ENCODE measurements around the gene SMOC1. TPM values are rescaled to one million over a fixed set of nuclear protein-coding genes. Genes with fewer than 3 reads are reported as not detected.

The SMOC1 gene
- total RNA-seq, 1 donor from 2014 or later, result 5.2 TPM

- no peak for DNase-seq (ENCODE audit: low read depth in 2 of 2)
Measured at GRCh38 chr14:69938751-69939150, 59.5 kb downstream of the SMOC1 start.

DNA sequence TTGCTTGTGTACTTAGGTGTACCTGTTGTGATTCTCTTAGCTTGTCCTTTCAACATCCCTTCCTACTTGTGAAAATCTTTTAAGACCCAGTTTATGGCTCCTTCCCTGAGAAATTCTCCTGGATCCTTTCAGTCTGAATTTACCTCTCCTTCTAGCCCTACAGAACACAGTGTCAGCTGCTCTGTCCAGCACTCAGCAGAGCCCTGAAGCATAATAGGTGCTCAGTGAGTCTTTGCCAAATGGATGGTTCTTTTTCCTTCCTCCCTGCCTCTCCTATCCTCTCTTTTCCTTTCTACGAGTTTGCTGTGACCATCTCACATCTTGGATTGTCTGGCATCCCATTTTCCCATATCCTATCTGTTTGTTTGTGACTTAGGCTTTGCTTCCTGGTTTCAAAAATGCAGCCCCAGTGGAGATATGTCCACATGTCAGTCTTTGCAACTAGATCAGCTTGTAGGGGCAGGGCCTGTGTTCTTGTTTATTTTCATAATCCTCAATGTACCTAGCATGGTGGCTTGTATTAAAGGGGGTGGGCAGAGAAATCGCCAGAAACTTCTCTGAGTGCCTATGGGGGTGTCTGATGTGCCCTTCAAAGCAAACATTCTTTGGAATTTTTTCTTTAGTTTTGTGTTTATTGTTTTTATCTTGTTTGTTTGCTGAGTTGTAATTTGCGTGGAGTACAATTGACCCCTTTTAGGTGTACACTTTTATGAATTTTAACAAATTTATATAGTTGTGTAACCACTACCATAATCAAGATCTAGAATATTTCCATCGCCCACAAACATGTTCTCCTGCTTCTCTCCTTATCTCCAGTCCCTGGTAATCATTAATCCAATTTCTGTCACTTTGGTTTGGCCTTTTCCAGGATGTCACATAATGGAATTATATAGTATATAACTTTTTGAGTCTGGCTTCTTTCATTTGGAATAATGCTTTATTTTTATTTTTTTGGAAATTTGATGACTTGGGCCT lies 62.8 kb downstream of the SMOC1 start:
- DNase-seq (ENCODE audit: low read depth in 2 of 2), result no peak

- DNase-seq (ENCODE audit: low read depth in 2 of 2), result no peak
Measured at GRCh38 chr14:69943084-69943780, 64.0 kb downstream of the SMOC1 start.

DNA sequence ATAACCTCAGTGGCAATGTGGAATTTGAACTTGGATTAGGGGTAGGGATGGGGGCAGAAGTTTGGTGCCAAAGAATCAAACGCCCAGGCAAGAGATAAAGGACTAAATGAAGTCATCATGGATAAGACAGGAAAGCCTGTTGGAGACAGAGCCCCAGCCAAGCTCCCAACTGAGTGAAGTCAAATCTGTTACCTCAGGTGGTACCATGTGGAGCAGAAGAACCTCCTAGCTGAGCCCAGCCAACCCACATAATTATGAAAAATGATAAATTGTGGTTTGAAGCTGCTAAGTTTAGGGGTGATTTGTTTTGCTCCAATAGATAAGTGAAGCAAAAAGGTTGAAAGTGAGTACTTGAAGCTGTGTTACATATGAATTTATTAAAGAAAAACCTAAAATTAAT lies 66.1 kb downstream of the SMOC1 start:
- no peak for DNase-seq (ENCODE audit: low read depth in 2 of 2)

DNA sequence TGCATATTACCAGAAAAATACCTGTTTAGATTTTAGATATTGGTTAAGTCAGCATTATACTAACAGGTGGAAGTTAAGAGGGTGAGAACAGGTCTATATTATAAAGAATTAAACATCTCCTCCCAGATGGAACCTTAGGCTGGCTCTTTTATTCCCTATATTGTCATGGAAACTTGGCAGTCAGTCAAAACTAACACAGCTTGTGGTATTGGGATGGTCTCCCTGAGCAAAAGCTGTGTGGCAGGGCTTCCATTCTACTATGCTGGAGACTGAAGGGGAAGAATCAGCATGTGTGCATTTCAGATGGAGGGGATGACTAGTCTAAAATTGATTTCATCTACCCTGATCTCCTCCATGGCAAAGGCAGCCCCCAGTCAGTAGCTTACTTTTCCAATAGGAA lies 66.7 kb downstream of the SMOC1 start:
- peak in 1 of 2 donors; percentile 50 for DNase-seq (ENCODE audit: low read depth in 2 of 2)

DNA sequence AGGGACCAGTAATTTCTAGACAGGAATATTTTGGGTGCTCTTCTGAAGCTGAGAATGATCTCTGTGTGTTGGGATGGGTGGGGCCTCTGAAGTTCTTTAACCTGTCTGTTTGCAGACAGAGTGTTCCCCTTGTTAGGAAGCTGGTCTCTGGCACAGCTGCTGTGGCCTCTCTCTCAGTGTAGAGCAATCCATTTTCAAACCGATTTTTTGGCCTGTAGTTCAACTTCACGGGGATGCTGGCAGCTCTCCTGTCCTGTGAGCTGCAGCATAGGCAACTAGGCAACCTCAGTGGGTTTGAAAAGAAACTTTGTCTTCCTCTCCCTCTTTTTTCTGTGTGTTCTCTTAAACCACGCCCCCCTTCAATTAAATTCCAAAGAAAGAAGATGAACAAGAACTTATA lies 69.1 kb downstream of the SMOC1 start:
- DNase-seq (ENCODE audit: low read depth in 2 of 2), result no peak

DNA sequence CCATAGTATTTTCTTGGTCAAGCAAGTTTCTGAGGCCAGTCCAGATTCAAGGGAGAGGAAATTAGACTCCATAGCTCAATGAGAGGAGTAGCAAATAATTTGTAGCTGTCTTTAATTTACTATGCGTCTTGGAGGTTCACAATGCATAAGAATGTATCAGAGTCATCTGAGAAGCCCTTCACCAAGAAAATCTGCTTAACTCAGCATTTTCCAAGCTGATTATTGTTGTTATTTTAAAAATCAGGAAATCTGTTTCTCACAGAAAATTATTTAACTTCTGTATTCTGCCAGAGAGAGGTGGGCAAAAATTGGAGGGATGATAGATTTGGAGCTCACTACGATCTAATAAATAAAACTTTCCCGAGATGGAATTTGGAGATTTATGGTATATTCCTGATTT lies 72.0 kb downstream of the SMOC1 start:
- no peak for DNase-seq (ENCODE audit: low read depth in 2 of 2)

DNA sequence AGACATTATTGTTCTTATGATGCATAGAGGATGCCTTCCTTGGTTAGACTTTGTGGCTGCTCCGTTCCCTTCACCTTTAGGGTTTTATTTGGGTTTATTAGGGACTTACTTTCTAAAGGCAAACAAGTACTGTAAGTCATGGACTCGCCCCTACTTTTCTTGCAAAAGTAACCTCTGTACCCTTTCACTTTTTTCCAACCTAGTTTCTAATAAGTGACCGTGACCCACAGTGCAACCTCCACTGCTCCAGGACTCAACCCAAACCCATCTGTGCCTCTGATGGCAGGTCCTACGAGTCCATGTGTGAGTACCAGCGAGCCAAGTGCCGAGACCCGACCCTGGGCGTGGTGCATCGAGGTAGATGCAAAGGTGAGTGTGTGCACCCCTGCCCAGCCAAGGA lies 72.7 kb downstream of the SMOC1 start:
- no peak for DNase-seq (ENCODE audit: low read depth in 2 of 2)

DNA sequence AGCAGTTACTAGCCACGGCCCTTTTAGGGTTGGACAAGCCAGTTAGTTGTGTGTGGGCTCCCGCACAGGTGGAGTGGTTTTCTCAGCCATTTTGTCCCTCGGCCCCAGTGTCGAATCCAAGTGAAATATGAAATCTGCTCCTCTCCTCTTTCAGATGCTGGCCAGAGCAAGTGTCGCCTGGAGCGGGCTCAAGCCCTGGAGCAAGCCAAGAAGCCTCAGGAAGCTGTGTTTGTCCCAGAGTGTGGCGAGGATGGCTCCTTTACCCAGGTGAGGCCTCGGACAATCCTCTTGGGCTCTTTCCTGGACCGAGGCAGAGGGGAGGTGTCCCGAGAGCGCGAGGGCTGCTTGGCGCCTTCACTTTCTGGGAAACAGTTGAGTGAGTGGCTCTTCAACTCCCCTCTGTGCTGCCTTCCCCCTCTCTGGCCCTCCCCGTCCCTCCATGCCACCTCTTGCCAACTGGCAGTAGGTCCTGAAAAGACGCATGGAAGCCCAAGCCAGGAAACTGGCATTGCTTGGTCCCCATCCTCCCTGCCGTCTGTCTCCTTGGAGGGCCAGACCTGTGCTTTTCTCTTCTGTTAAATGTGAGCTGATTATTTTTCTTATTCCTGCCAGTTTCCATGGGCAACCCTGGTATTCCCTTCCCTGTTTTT lies 74.2 kb downstream of the SMOC1 start:
- DNase-seq (ENCODE audit: low read depth in 2 of 2), result no peak

GRCh38 chr14:69955855-69956845 lies 76.9 kb downstream of the SMOC1 start:
- no peak for DNase-seq (ENCODE audit: low read depth in 2 of 2)

DNA sequence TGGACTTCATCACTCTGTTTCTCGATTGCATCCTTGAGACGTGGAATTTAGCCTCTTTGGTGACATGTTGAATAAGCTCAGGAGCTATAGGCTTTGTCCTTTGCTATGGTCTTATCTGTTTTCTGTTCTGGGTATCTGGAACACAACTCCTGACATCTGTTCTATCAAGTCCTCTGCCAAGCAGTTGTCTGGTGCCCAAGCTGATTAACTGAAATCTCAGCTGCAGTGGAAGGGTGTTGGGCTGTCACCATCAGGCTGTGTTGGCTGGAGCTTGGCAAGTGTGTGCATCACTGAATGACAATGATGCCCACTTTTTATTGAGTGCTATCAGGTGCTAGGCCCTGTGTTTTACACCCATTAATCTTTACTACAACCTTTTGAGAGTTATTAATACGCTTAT lies 77.8 kb downstream of the SMOC1 start:
- no peak for DNase-seq (ENCODE audit: low read depth in 2 of 2)

DNA sequence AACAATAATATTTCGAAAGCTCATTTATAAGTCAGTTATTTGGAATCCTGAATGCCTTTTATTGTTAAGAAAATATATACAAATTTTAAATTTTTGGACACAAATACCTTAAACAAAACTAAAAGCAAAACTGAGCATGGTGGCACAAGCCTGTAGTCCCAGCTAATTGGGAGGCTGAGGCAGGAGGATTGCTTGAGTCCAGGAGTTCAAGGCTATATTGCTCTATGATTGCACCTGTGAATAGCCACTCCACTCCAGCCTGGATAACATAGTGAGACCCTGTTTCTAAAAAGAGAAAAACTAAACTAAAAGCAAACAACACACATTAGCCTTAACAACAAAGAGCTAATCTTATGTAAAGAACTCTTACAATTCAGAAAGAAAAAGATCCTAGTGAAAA lies 78.8 kb downstream of the SMOC1 start:
- no peak for DNase-seq (ENCODE audit: low read depth in 2 of 2)

DNA sequence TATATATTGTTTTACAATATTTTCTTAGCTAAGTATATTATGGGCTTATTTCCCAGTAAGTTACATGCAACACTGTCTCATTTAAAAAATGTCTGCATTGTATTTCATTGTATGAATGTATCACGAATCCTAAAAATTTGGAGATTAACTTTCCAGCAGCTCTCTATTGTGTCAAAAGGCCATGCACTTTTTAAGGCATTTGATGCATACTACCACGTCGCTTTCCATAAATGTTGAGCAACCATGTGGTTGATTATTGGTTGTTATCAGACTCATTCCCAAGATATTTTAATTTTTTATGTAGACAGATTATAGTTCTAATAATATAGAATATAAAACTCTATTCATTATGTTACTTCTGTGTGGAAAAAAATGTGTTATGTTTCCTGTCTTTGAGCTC lies 79.9 kb downstream of the SMOC1 start:
- DNase-seq (ENCODE audit: low read depth in 2 of 2), result no peak

- DNase-seq (ENCODE audit: low read depth in 2 of 2), result no peak
Measured at GRCh38 chr14:69960296-69960695, 81.1 kb downstream of the SMOC1 start.

DNA sequence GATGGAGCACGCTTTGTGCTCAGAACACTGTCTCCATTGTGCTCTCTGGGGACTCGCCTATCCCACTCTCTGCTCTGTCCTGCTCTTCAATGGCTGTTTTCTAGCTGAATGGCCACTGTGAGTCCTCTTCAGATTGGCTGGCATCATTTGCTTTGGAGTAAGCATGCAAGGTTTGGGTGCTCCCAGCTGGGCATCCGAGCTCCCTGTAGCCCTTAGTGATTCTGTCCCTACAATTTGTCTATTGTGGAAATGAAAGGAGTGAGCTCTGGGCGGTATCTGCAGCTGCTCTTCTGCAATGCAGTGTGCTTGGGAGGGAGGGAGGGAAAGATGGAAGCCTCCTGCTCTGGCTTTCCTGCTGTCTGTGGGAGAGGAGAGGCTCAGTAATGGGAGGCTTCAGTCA lies 84.8 kb downstream of the SMOC1 start:
- no peak for DNase-seq (ENCODE audit: low read depth in 2 of 2)

- no peak for DNase-seq (ENCODE audit: low read depth in 2 of 2)
Measured at GRCh38 chr14:69964841-69965240, 85.6 kb downstream of the SMOC1 start.

DNA sequence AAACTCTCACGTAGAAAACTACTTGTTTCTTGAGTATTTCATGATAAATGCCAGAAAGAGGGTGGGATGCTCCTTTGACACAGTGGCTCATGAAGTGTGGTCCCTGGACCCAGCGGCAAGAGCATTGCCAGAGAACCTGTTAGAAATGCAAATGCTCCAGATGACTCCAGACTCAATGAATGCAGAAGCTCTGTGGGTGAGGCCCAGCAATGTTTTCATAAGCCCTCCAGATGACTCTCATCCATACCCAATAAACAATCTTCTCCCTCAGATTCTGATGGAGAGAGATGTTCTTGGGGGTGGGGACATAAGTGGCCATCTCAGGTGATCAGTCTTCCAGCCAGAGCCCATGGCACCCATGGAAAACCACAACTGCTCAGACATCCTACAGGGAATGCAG lies 88.9 kb downstream of the SMOC1 start:
- DNase-seq (ENCODE audit: low read depth in 2 of 2), result no peak

- no peak for DNase-seq (ENCODE audit: low read depth in 2 of 2)
Measured at GRCh38 chr14:69968681-69969080, 89.5 kb downstream of the SMOC1 start.

DNA sequence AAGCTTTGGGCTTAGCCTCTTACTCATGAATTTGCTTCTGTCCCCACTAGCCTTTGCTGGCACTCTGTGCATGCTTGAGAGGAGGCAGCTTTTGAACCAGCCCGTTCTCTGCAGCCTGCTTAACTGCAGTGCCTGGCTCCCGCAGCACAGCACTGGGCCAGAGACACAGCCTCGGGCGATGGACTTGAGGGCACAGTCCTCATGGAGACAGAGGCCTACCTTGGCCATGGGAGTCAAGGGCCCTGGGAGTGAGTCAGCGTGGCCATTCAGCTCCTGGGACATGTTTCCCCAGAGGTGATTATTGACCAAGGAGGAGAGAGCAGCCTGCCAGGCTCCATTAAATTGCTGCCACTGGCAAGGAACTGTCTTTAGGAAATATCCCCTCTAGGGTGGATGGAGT lies 93.5 kb downstream of the SMOC1 start:
- DNase-seq (ENCODE audit: low read depth in 2 of 2), result no peak

DNA sequence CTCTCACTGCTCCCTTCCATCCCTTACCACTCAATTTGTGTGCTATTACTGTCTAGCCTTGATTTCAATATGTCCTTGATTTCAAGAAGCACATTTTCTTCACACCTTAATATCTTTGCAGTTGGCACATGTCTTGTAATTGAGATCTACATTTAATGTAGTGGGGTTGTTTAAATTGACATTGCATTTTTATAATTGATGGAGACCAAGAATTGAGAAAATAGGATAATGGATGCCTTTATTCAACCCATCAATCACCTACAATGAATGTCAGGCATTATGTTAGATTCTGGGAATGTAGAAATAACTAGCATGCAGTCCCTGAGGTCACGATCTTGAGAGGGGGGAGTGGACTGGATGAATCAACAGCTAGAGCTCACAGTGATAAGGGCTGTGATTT lies 94.6 kb downstream of the SMOC1 start:
- DNase-seq (ENCODE audit: low read depth in 2 of 2), result no peak

DNA sequence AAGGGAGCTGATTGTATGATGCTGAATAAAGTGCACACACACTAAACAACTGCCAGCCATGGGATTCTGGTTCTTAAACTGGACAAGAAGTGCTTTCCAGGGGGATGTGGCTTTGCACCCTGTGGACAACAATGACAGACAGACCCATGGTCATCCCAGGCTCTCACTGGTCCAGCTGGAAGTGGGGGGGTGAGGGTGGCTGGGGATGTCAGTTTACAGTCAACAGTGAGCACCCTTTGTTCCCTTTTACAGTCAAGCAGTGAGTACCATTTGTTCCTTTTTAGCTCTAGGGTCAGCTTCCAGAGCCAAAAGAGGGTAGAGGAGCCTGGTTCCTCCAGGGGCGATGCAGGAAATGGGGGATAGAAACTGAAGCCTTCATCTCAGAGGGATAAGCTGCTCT lies 100.7 kb downstream of the SMOC1 start:
- DNase-seq (ENCODE audit: low read depth in 2 of 2), result no peak

All from lung microvascular endothelial cell (primary cell).